ENCODE data around the gene DZIP1L. TPM values are rescaled to one million over a fixed set of nuclear protein-coding genes. Genes with fewer than 3 reads are reported as not detected.

DZIP1L gene
- total and polyA plus RNA-seq, 2 donors (not counting 3 experiments of a cell fraction or from before 2014, with no cell fraction given), result 3.0 to 17.9 TPM

DNA sequence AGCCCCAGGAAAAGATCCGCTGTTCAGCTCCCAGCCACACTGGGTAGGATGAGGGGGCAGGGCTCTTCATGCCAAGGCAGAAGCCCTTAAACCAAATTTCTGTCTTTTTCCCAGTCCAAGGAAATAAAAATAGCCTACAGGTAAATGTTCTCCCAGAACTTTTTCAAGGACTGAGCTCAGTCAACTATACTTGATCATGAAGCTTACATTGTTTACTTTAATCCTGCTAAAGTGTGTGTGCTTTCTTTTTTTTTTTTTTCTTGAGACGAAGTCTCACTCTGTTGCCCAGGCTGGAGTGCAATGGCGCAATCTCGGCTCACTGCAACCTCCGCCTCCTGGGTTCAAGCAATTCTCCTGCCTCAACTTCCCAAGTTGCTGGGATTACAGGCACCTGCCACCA lies 87.6 kb downstream of the DZIP1L start:
- no peaks in the 10 kb centered on the region for H3K9me3 ChIP-seq (replicated peaks; ENCODE audit: control insufficient read depth, insufficient read depth, low read length)
- H3K27me3 ChIP-seq (ENCODE audit: control insufficient read depth in 2 of 2, insufficient read depth in 2 of 2, low read length in 2 of 2), result no peaks in the 10 kb centered on the region
- ChIA-PET POLR2A (no interaction called here), CTCF (interaction anchor here (1.6 kb wide), 1 partner anchor 24 kb away, joined by 3 read pairs; no protein-coding TSS in a partner anchor)
- FAIRE-seq (no peak), DNase-seq (ENCODE audit: low read depth, low spot score) (no peak)
- no peaks in the 10 kb centered on the region for H3K4me1 ChIP-seq (ENCODE audit: control insufficient read depth, extremely low read depth, insufficient read depth, low read length)
- H3K4me3 ChIP-seq (replicated peaks in 1 of 3; ENCODE audit: insufficient read depth in 1 of 3, low read depth in 1 of 3, low read length in 3 of 3), result no peak overlapping the region
- H3K4me2 ChIP-seq (ENCODE audit: insufficient read depth, low read length), result no peak overlapping the region
- no peaks in the 10 kb centered on the region for H4K20me1 ChIP-seq (replicated peaks; ENCODE audit: control insufficient read depth, extremely low read depth, insufficient read depth, low read length)
- no peaks in the 10 kb centered on the region for H3K9me1 ChIP-seq (replicated peaks; ENCODE audit: control insufficient read depth, extremely low read depth, insufficient read depth, low read length)
- H3K27ac ChIP-seq (ENCODE audit: insufficient read depth, low read depth, low read length), result no peak overlapping the region
- intact Hi-C loops (cut with micrococcal nuclease), result no loop called here
- H3K79me2 ChIP-seq (ENCODE audit: control insufficient read depth, insufficient read depth, low read length), result no peaks in the 10 kb centered on the region
- H3K36me3 ChIP-seq (ENCODE audit: control insufficient read depth in 2 of 2, extremely low read depth in 1 of 2, insufficient read depth in 2 of 2, low read length in 2 of 2), result no peaks in the 10 kb centered on the region
- no peak overlapping the region for H2AFZ ChIP-seq (ENCODE audit: low read depth, low read length)
- no TSS peak for BruUV-seq (replicated peaks)
- dilution Hi-C loops (cut with MboI; ENCODE audit: extremely low pct_ligation_motif_present, low sequenced_read_pairs), result no loop called here
- H3K9ac ChIP-seq (replicated peaks; ENCODE audit: extremely low read depth, insufficient read depth, low read length), result no peak overlapping the region
- TF ChIP-seq MYC (IDR thresholded peaks at IDR 0.05; ENCODE audit: low read depth, low read length), result no peak
- TF ChIP-seq, protein P1, sequence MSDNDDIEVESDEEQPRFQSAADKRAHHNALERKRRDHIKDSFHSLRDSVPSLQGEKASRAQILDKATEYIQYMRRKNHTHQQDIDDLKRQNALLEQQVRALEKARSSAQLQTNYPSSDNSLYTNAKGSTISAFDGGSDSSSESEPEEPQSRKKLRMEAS (IDR thresholded peaks at IDR 0.05; ENCODE audit: insufficient read depth, insufficient read length), result no peak
- no peak for TF ChIP-seq GATA2 (IDR thresholded peaks at IDR 0.05; ENCODE audit: insufficient read depth, insufficient read length, low read depth, low read length)
- no peak for TF ChIP-seq FOS (IDR thresholded peaks at IDR 0.05; ENCODE audit: borderline replicate concordance, insufficient read depth, low read length)
- no peak for TF ChIP-seq JUN (IDR thresholded peaks at IDR 0.05; ENCODE audit: borderline replicate concordance, insufficient read depth, insufficient read length, low read depth)

DNA sequence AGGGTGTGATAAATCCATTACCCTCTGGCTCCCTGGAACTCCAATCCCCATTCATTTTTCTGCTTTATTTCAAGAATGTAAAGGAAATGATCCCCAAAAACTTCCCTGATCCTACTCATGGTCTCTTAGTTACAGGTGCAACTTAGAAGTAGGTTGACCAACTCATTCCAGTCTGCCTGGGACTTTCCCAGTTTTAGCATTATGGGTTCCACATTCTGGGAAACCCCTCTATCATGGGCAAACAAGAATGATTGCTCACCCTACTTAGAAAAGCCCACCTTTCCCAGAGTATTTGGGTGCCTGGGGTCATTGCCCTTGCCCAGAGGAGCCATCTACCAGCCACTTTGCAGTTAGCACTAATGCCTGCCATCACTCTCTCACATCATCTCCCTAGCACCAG lies 89.9 kb downstream of the DZIP1L start:
- intact Hi-C loops (cut with micrococcal nuclease), result no loop called here
- H3K36me3 ChIP-seq (ENCODE audit: control insufficient read depth in 2 of 2, extremely low read depth in 1 of 2, insufficient read depth in 2 of 2, low read length in 2 of 2), result no peaks in the 10 kb centered on the region
- CTCF ChIA-PET, result interaction anchor here (0.6 kb wide), 1 partner anchor 1530 kb away, joined by 3 read pairs; no protein-coding TSS in a partner anchor

More for the DNA sequence above, 89.9 kb downstream of the DZIP1L start:
- no peak overlapping the region for H2AFZ ChIP-seq (ENCODE audit: low read depth, low read length)
- no peaks in the 10 kb centered on the region for H3K79me2 ChIP-seq (ENCODE audit: control insufficient read depth, insufficient read depth, low read length)
- H3K9me3 ChIP-seq (replicated peaks; ENCODE audit: control insufficient read depth, insufficient read depth, low read length), result no peaks in the 10 kb centered on the region
- no peak overlapping the region for H3K27ac ChIP-seq (ENCODE audit: insufficient read depth, low read depth, low read length)
- dilution Hi-C loops (cut with MboI; ENCODE audit: extremely low pct_ligation_motif_present, low sequenced_read_pairs), result no loop called here
- H3K9me1 ChIP-seq (replicated peaks; ENCODE audit: control insufficient read depth, extremely low read depth, insufficient read depth, low read length), result no peaks in the 10 kb centered on the region
- no peak overlapping the region for H3K9ac ChIP-seq (replicated peaks; ENCODE audit: extremely low read depth, insufficient read depth, low read length)
- TF ChIP-seq, protein P1 (IDR thresholded peaks at IDR 0.05; ENCODE audit: insufficient read depth, insufficient read length), result no peak
- TF ChIP-seq JUN (IDR thresholded peaks at IDR 0.05; ENCODE audit: borderline replicate concordance, insufficient read depth, insufficient read length, low read depth), result no peak
- TF ChIP-seq EZH2 (IDR thresholded peaks at IDR 0.05; ENCODE audit: borderline replicate concordance, low read depth, low read length, severe bottlenecking), result no peak
- TF ChIP-seq GATA2 (IDR thresholded peaks at IDR 0.05; ENCODE audit: insufficient read depth, insufficient read length, low read depth, low read length), result no peak
- no peak for TF ChIP-seq FOS (IDR thresholded peaks at IDR 0.05; ENCODE audit: borderline replicate concordance, insufficient read depth, low read length)
- TF ChIP-seq POLR2A (IDR thresholded peaks at IDR 0.05; ENCODE audit: low read depth, low read length), result no peak
- TF ChIP-seq, protein P2, sequence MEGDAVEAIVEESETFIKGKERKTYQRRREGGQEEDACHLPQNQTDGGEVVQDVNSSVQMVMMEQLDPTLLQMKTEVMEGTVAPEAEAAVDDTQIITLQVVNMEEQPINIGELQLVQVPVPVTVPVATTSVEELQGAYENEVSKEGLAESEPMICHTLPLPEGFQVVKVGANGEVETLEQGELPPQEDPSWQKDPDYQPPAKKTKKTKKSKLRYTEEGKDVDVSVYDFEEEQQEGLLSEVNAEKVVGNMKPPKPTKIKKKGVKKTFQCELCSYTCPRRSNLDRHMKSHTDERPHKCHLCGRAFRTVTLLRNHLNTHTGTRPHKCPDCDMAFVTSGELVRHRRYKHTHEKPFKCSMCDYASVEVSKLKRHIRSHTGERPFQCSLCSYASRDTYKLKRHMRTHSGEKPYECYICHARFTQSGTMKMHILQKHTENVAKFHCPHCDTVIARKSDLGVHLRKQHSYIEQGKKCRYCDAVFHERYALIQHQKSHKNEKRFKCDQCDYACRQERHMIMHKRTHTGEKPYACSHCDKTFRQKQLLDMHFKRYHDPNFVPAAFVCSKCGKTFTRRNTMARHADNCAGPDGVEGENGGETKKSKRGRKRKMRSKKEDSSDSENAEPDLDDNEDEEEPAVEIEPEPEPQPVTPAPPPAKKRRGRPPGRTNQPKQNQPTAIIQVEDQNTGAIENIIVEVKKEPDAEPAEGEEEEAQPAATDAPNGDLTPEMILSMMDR (IDR thresholded peaks at IDR 0.05; ENCODE audit: extremely low read depth in 1 of 2, insufficient read depth in 1 of 2, low read depth in 1 of 2, low read length in 2 of 2), result no peak
- DNase-seq (ENCODE audit: low read depth, low spot score) (no peak), FAIRE-seq (no peak)
- POLR2A ChIA-PET, result no interaction called here
- no peaks in the 10 kb centered on the region for H3K4me1 ChIP-seq (ENCODE audit: control insufficient read depth, extremely low read depth, insufficient read depth, low read length)
- no peak overlapping the region for H3K4me3 ChIP-seq (replicated peaks in 1 of 3; ENCODE audit: insufficient read depth in 1 of 3, low read depth in 1 of 3, low read length in 3 of 3)
- no peaks in the 10 kb centered on the region for H4K20me1 ChIP-seq (replicated peaks; ENCODE audit: control insufficient read depth, extremely low read depth, insufficient read depth, low read length)
- H3K4me2 ChIP-seq (ENCODE audit: insufficient read depth, low read length), result no peak overlapping the region
- no TSS peak for BruUV-seq (replicated peaks)
- no peaks in the 10 kb centered on the region for H3K27me3 ChIP-seq (ENCODE audit: control insufficient read depth in 2 of 2, insufficient read depth in 2 of 2, low read length in 2 of 2)

Data from endothelial cell of umbilical vein (primary cell).